ENCODE data around the gene SKA1. TPM values are rescaled to one million over a fixed set of nuclear protein-coding genes. Genes with fewer than 3 reads are reported as not detected.

Gene SKA1
- total RNA-seq, result 23.7 and 27.0 TPM in 2 replicates

GRCh38 chr18:50374753-50375391 is at the start of gene SKA1:
SKA1 (plus strand) TSS chr18:50375046; CDS start chr18:50375831, 785 bp downstream.
- intact Hi-C loops (cut with micrococcal nuclease), result loop anchor here (1.0 to 10.0 kb wide), 15 partner anchors 18 to 1964 kb away; partner anchors contain the start of genes ACAA2, CFAP53, CTIF and CXXC1

- intact Hi-C loops (cut with micrococcal nuclease), result no loop called here
Measured at GRCh38 chr18:50327983-50328382, 46.9 kb upstream of the SKA1 start.

- intact Hi-C loops (cut with micrococcal nuclease), result no loop called here
Measured at GRCh38 chr18:50330176-50330575, 44.7 kb upstream of the SKA1 start.

GRCh38 chr18:50331691-50332090 is 43.2 kb upstream of the SKA1 start:
- intact Hi-C loops (cut with micrococcal nuclease), result no loop called here

- intact Hi-C loops (cut with micrococcal nuclease), result no loop called here
Measured at GRCh38 chr18:50334546-50335152, 40.2 kb upstream of the SKA1 start.

- intact Hi-C loops (cut with micrococcal nuclease), result no loop called here
Measured at GRCh38 chr18:50338122-50338521, 36.7 kb upstream of the SKA1 start.

- intact Hi-C loops (cut with micrococcal nuclease), result no loop called here
Measured at GRCh38 chr18:50338715-50339114, 36.1 kb upstream of the SKA1 start.

- intact Hi-C loops (cut with micrococcal nuclease), result no loop called here
Measured at GRCh38 chr18:50340078-50340477, 34.8 kb upstream of the SKA1 start.

- intact Hi-C loops (cut with micrococcal nuclease), result no loop called here
Measured at GRCh38 chr18:50341443-50341842, 33.4 kb upstream of the SKA1 start.

- intact Hi-C loops (cut with micrococcal nuclease), result loop anchor here (10.0 kb wide), 1 partner anchor 216 kb away; no protein-coding TSS in a partner anchor
Measured at GRCh38 chr18:50350699-50351098, 24.1 kb upstream of the SKA1 start.

- intact Hi-C loops (cut with micrococcal nuclease), result loop anchor here (2.0 to 10.0 kb wide), 5 partner anchors 221 to 845 kb away; partner anchors contain the start of gene LIPG
Measured at GRCh38 chr18:50356036-50356945, 18.6 kb upstream of the SKA1 start.

GRCh38 chr18:50358844-50359243 is 16.0 kb upstream of the SKA1 start:
- intact Hi-C loops (cut with micrococcal nuclease), result loop anchor here (5.0 to 10.0 kb wide), 4 partner anchors 224 to 797 kb away; partner anchors contain the start of gene LIPG

GRCh38 chr18:50359806-50360205 is 15.0 kb upstream of the SKA1 start:
- intact Hi-C loops (cut with micrococcal nuclease), result loop anchor here (5.0 to 10.0 kb wide), 4 partner anchors 225 to 798 kb away; partner anchors contain the start of gene LIPG

- intact Hi-C loops (cut with micrococcal nuclease), result no loop called here
Measured at GRCh38 chr18:50360611-50361010, 14.2 kb upstream of the SKA1 start.

GRCh38 chr18:50369672-50370071 is 5.2 kb upstream of the SKA1 start:
- intact Hi-C loops (cut with micrococcal nuclease), result loop anchor here (5.0 to 10.0 kb wide), 3 partner anchors 595 to 1832 kb away; partner anchors contain the start of genes CTIF, ELAC1 and RPL17

- intact Hi-C loops (cut with micrococcal nuclease), result loop anchor here (5.0 to 10.0 kb wide), 3 partner anchors 592 to 1835 kb away; partner anchors contain the start of genes CTIF, ELAC1 and RPL17
Measured at GRCh38 chr18:50372743-50373142, 2.1 kb upstream of the SKA1 start.

GRCh38 chr18:50373561-50374219 is 1.2 kb upstream of the SKA1 start:
- intact Hi-C loops (cut with micrococcal nuclease), result loop anchor here (1.0 to 10.0 kb wide), 13 partner anchors 16 to 1963 kb away; partner anchors contain the start of genes ACAA2, CFAP53, CTIF and CXXC1

- intact Hi-C loops (cut with micrococcal nuclease), result loop anchor here (1.0 to 10.0 kb wide), 13 partner anchors 17 to 1963 kb away; partner anchors contain the start of genes ACAA2, CFAP53, CTIF and CXXC1
Measured at GRCh38 chr18:50374220-50374752, 560 bp upstream of the SKA1 start.

- intact Hi-C loops (cut with micrococcal nuclease), result loop anchor here (5.0 to 10.0 kb wide), 3 partner anchors 588 to 1425 kb away; partner anchors contain the start of genes ELAC1, RPL17 and SMAD7
Measured at GRCh38 chr18:50377061-50377798, 2.4 kb downstream of the SKA1 start.
